Duodenal mucosa (tissue), 2 donors: ENCODE measurements around the gene ZEB1.

ENCODE experiments used
- H3K27ac ChIP-seq: one replicate; pipeline ENCODE4 v1.7.0; 2013; ENCODE audit warnings: low read depth, low read length
- H3K27me3 ChIP-seq, 2 donors: one replicate each; pipeline ENCODE4 v1.7.0; 2013; ENCODE audit warnings: low read length in 2 of 2, control low read depth in 1 of 2; ENCODE audit not compliant: insufficient read depth in 2 of 2, control insufficient read depth in 1 of 2
- H3K36me3 ChIP-seq, 2 donors: one replicate each; pipeline ENCODE4 v1.7.0; 2013; ENCODE audit warnings: low read length in 2 of 2, control low read depth in 1 of 2; ENCODE audit not compliant: insufficient read depth in 2 of 2, control insufficient read depth in 1 of 2
- H3K4me1 ChIP-seq, 2 donors: one replicate each; pipeline ENCODE4 v1.7.0; 2013; ENCODE audit warnings: low read length in 2 of 2, control low read depth in 1 of 2; ENCODE audit not compliant: insufficient read depth in 2 of 2, control insufficient read depth in 1 of 2
- H3K4me3 ChIP-seq, 2 donors: one replicate each; pipeline ENCODE4 v1.7.0; 2013; ENCODE audit warnings: low read length in 2 of 2, low read depth in 1 of 2
- H3K9ac ChIP-seq, 2 donors: one replicate each; pipeline ENCODE4 v1.7.0; 2013; ENCODE audit warnings: low read length in 2 of 2, low read depth in 1 of 2
- H3K9me3 ChIP-seq, 2 donors: one replicate each; pipeline ENCODE4 v1.7.0; 2013; ENCODE audit warnings: low read length in 2 of 2, control low read depth in 1 of 2; ENCODE audit not compliant: control insufficient read depth in 1 of 2

Gene ZEB1

GRCh38 chr10:31291123-31291522, 27.9 kb upstream of the ZEB1 start:
- no peak overlapping the region for H3K4me3 ChIP-seq
- H3K27ac ChIP-seq = no peak overlapping the region
- no peaks in the 10 kb centered on the region for H3K4me1 ChIP-seq
- no peaks in the 10 kb centered on the region for H3K27me3 ChIP-seq
- no peak overlapping the region for H3K9ac ChIP-seq
- no peaks in the 10 kb centered on the region for H3K9me3 ChIP-seq
- no peaks in the 10 kb centered on the region for H3K36me3 ChIP-seq

- no peaks in the 10 kb centered on the region for H3K9me3 ChIP-seq
These were observed 24.5 kb upstream of the ZEB1 start for GRCh38 chr10:31294558-31294957.

GRCh38 chr10:31296754-31297153, 22.3 kb upstream of the ZEB1 start:
- Histone ChIP-seq H3K4me3 (no peak overlapping the region), H3K27me3 (no peaks in the 10 kb centered on the region), H3K27ac (no peak overlapping the region), H3K4me1 (no peaks in the 10 kb centered on the region), H3K9me3 (no peaks in the 10 kb centered on the region), H3K9ac (no peak overlapping the region), H3K36me3 (no peaks in the 10 kb centered on the region)

More at GRCh38 chr10:31294558-31294957, 24.5 kb upstream of the ZEB1 start:
- no peak overlapping the region for H3K4me3 ChIP-seq
- no peaks in the 10 kb centered on the region for H3K4me1 ChIP-seq
- H3K27ac ChIP-seq = no peak overlapping the region
- no peaks in the 10 kb centered on the region for H3K36me3 ChIP-seq
- H3K27me3 ChIP-seq = no peaks in the 10 kb centered on the region
- H3K9ac ChIP-seq = no peak overlapping the region

- H3K9ac ChIP-seq = no peak overlapping the region
- H3K36me3 ChIP-seq = no peaks in the 10 kb centered on the region
- no peaks in the 10 kb centered on the region for H3K9me3 ChIP-seq
- H3K27me3 ChIP-seq = no peaks in the 10 kb centered on the region
- no peak overlapping the region for H3K4me3 ChIP-seq
- no peak overlapping the region for H3K27ac ChIP-seq
- no peaks in the 10 kb centered on the region for H3K4me1 ChIP-seq
These were observed 19.9 kb upstream of the ZEB1 start for GRCh38 chr10:31299119-31299518.

- no peaks in the 10 kb centered on the region for H3K27me3 ChIP-seq
- no peaks in the 10 kb centered on the region for H3K4me1 ChIP-seq
- H3K9ac ChIP-seq = no peak overlapping the region
- no peaks in the 10 kb centered on the region for H3K36me3 ChIP-seq
- H3K27ac ChIP-seq = no peak overlapping the region
- H3K4me3 ChIP-seq = no peak overlapping the region
- H3K9me3 ChIP-seq = no peaks in the 10 kb centered on the region
These were observed 15.8 kb upstream of the ZEB1 start for GRCh38 chr10:31303212-31303611.

GRCh38 chr10:31304291-31304970, 14.6 kb upstream of the ZEB1 start:
- Histone ChIP-seq H3K27me3 (no peaks in the 10 kb centered on the region), H3K36me3 (no peaks in the 10 kb centered on the region), H3K9ac (no peak overlapping the region), H3K27ac (no peak overlapping the region), H3K4me3 (no peak overlapping the region), H3K9me3 (no peaks in the 10 kb centered on the region), H3K4me1 (no peaks in the 10 kb centered on the region)

GRCh38 chr10:31313396-31313795, 5.6 kb upstream of the ZEB1 start:
- Histone ChIP-seq H3K4me1 (peaks cover 0 to 6% of the 10 kb centered on the region in 2 donors), H3K27me3 (no peaks in the 10 kb centered on the region), H3K9ac (no peak overlapping the region), H3K36me3 (no peaks in the 10 kb centered on the region), H3K4me3 (no peak overlapping the region), H3K9me3 (no peaks in the 10 kb centered on the region), H3K27ac (no peak overlapping the region)

- Histone ChIP-seq H3K4me1 (peaks cover 0 to 6% of the 10 kb centered on the region in 2 donors), H3K9me3 (no peaks in the 10 kb centered on the region), H3K9ac (no peak overlapping the region), H3K27me3 (no peaks in the 10 kb centered on the region), H3K4me3 (no peak overlapping the region), H3K27ac (no peak overlapping the region), H3K36me3 (no peaks in the 10 kb centered on the region)
These were observed 4.5 kb upstream of the ZEB1 start for GRCh38 chr10:31314256-31315150.

GRCh38 chr10:31315453-31315852, 3.6 kb upstream of the ZEB1 start:
- H3K36me3 ChIP-seq = no peaks in the 10 kb centered on the region
- H3K9me3 ChIP-seq = no peaks in the 10 kb centered on the region
- no peak overlapping the region for H3K4me3 ChIP-seq
- no peak overlapping the region for H3K9ac ChIP-seq
- no peak overlapping the region for H3K27ac ChIP-seq
- H3K4me1 ChIP-seq = peaks cover 0 to 6% of the 10 kb centered on the region in 2 donors
- H3K27me3 ChIP-seq = peaks cover 2 to 4% of the 10 kb centered on the region in 2 donors

GRCh38 chr10:31317171-31317570, 1.8 kb upstream of the ZEB1 start:
- peaks cover 10 to 12% of the 10 kb centered on the region in 2 donors for H3K27me3 ChIP-seq
- peaks cover 0 to 6% of the 10 kb centered on the region in 2 donors for H3K4me1 ChIP-seq
- no peak overlapping the region for H3K9ac ChIP-seq
- no peaks in the 10 kb centered on the region for H3K9me3 ChIP-seq
- H3K27ac ChIP-seq = no peak overlapping the region
- H3K36me3 ChIP-seq = no peaks in the 10 kb centered on the region
- H3K4me3 ChIP-seq = no peak overlapping the region
